HL-60/S4 treated with retinoic acid at 250 ng/mL for 4 days and 3 days (cell line): ENCODE data around the gene PLPPR1.

ENCODE experiments used
- in situ Hi-C: fragments of 300-500 bp; cut with MboI; formaldehyde crosslinking; loops from 2 replicates; pipeline ENCODE4 v1.7.0; 2022; ENCODE audit warnings: low sequenced_read_pairs

The PLPPR1 gene

GRCh38 chr9:101336091-101336490 lies 307.6 kb downstream of the PLPPR1 start:
- in situ Hi-C loops: no loop called here

GRCh38 chr9:101337237-101337636 lies 308.7 kb downstream of the PLPPR1 start:
- in situ Hi-C loops: no loop called here

GRCh38 chr9:101341958-101342357 lies 313.4 kb downstream of the PLPPR1 start:
- in situ Hi-C loops: no loop called here

DNA sequence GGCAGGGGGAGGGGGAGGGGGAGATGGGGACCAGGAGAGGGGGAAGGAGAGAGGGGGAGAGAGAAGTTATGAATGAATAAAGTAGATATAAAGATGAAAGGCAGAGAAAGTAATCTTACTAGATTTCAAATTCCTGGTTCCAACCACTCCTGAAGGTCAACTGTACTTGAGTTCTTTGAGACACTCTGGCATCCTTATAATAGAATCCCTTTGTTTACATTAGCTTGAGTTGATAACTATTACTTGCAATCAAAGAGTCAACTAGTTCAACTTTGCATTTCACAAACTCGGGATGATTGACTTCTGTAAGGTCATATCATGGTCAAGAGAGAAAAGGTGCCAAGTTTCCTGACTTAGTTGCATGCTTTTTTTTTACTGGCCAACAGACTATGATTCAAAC lies 314.1 kb downstream of the PLPPR1 start:
- in situ Hi-C loops: no loop called here

GRCh38 chr9:101350285-101350684 lies 321.8 kb downstream of the PLPPR1 start:
- in situ Hi-C loops: no loop called here

GRCh38 chr9:101352892-101353463 lies 324.5 kb downstream of the PLPPR1 start:
- in situ Hi-C loops: no loop called here

DNA sequence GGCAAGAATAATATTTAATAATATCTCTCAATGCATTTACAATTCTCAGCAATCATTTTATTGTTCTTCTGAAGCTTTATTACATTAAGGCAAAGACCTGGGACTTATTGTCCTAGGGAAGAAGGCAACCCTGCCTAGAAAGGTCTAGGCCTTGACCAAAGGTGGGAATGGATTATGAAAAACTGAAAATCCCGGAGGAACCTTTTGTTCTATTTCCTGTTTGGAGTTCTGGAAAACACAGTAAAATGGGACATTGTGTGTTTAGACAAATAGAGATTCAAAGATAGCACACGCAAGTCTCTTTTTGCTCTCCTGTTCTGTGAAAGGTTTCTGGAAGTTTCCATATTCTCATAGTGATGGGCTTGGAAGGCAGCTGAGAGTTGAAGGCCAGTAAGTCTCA lies 325.2 kb downstream of the PLPPR1 start:
- in situ Hi-C loops: no loop called here

DNA sequence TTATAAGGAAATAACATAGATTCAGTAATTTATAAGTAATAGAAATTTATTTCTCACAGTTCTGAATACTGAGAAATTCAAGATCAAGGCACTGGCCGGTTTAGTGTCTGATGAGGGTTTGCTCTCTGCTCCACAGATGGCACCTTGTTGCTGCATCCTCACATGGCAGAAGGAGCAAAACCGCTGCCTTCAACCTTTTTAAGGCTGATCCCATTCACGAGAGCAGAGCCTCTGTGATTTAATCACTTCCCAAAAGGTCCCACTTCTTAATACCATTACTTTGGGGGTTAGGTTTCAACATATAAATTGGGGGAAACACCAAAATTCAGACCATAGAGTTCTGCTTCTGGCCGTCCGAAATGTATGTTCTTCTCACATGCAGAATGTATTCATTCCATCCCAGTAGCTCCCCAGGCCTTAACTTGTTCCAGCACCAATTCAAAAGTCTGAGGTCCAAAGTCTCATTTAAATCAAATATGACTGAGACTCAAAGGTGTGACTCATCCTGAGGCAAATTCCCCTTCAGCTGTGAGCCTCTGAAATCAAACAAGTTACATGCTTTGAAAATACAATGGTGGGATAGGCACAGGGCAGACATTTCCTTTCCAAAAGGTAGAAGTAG lies 325.7 kb downstream of the PLPPR1 start:
- in situ Hi-C loops: no loop called here

- in situ Hi-C loops: no loop called here
These were observed 326.5 kb downstream of the PLPPR1 start for GRCh38 chr9:101354765-101355708.

DNA sequence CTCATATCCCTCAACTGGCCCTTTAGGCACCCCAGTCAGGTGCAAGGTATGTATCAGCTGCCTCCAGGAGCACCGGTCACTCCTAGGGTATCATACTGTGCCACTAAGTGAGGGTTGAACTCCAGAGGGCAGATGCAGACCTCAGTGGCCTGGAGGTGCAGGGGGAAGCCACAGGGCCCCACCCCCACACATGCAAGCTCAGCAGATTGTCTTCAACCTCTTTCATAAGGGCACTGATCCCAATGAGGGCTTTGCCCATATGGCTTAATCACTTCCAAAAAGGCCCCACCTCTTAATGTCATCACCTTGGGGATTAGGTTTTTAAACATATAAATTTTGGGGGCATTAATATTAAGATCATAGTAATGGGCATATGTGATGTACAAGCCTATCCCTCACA lies 328.1 kb downstream of the PLPPR1 start:
- in situ Hi-C loops: no loop called here

- in situ Hi-C loops: no loop called here
These were observed 331.2 kb downstream of the PLPPR1 start for GRCh38 chr9:101359679-101360078.

DNA sequence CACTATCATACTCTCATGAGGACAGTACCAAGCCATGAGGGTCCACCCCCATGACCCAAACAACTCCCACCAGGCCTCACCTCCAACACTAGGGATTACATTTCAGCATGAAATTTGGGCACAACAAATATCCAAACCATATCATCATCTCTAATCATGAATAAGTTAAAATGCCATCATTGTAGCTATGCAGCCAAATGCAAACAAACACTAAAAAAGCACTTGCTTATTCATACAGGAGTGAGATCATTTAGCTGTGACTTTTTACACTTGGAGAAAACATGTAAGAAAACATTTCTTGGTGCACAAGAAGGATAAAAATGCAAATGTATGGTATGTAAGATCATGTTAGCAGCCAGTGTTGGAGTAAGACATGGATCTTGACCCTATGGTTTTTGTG lies 332.1 kb downstream of the PLPPR1 start:
- in situ Hi-C loops: no loop called here

GRCh38 chr9:101362450-101362849 lies 333.9 kb downstream of the PLPPR1 start:
- in situ Hi-C loops: no loop called here

DNA sequence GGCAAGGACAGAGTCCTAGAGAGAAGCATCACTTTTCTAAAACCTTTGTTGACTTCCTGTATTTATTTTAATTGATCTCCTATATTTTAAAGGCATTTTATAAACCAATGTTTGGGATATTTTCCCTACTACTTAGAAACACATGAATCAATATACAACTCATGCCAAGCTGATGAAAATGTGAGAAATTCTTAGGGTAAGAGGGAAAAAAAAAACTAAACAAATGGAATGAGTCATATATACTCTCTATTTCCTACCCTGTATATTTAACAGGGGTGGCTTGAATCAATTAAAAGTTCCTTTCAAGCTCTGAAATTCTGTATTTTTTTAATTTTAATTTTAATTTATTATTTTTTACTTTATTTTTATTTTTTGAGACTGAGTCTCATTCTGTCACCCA lies 336.7 kb downstream of the PLPPR1 start:
- in situ Hi-C loops: no loop called here

DNA sequence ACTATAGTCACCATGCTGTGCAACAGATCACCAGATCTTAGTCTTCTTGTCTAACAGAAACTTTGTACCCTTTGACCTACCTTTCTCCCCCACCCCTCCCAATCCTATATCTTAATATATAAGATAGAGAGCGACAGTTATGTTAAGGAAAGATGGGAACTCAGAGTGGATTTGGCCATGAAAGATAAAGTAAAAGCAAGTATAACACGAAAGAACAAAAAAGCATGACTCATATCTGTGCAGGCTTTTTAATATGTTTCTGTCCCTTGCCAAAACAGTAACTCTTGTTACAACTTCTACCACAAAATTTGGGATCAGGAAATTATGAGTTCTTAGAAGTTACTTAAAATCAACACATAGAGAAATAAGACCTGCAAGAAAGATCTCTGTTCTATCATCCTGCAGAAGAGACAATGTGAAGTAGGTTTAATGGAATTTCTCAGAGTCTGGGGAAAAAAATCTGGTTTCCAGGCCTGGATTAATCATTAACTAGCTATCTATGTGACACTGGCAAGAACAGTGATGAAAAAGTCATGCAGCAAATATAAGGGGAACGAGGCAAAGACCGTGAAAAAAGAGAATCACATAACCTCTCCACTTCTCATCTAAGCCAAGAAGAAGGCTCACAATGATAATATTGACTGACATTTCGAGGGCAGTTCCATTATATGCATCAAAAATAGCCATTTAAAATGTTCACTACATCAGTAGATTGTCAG lies 337.7 kb downstream of the PLPPR1 start:
- in situ Hi-C loops: no loop called here

DNA sequence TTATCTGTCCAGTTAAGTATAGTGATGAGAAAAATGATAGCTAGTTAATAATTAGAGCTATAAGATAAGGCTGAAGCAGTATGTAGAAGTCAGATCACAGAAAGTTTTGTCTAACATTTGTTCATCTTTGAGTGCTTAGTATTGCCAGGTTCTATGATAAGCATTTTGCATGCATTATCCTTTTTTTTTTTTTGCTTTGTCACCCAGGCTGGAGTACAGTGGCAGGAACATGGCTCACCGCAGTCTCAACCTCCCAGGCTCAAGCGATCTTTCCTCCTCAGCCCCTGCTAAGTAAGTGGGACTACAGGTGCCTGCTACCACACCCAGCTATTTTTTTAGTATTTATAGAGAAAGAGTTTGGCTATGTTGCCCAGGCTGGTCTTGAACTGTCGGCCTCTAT lies 338.8 kb downstream of the PLPPR1 start:
- in situ Hi-C loops: no loop called here

DNA sequence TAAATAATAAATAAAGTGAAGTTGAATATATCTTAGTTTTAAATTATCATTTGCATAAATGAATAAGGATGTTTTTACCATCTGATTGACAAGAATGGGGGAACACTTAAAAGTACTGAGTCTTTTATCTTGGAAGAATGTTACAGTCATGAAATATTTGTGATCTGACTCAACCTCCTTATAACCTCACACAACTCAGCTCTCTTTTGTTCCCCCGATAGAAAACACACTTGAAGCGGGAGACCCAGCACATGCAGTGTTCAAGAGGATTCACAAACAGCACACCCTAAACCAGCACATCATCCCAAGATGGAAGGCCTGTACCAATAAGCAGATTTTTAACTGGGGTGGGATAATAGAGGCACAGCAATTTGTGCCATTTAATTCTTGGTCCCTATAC lies 340.8 kb downstream of the PLPPR1 start:
- in situ Hi-C loops: no loop called here

- in situ Hi-C loops: no loop called here
These were observed 341.5 kb downstream of the PLPPR1 start for GRCh38 chr9:101369884-101370531.

- in situ Hi-C loops: no loop called here
These were observed 343.3 kb downstream of the PLPPR1 start for GRCh38 chr9:101371813-101372212.

GRCh38 chr9:101372327-101373118 lies 344.0 kb downstream of the PLPPR1 start:
- in situ Hi-C loops: no loop called here
